HG03097 (cell line): ENCODE results near the gene COQ8B.
"Not testable (repeated sequence)": the region's sequence is repeated elsewhere in the genome, so short reads cannot be mapped to it uniquely, and the experiment has no call there.

Experiments
- ATAC-seq: cut with Tn5 transposase; IDR thresholded peaks from one replicate; pipeline ENCODE4 v1.9.1; 2021; ENCODE audit not compliant: unreplicated experiment, low FRiP score

COQ8B gene

GRCh38 chr19:40742886-40743285 is 26.2 kb upstream of the COQ8B start:
- no peak for ATAC-seq

GRCh38 chr19:40742477-40742876 is 25.8 kb upstream of the COQ8B start:
- no peak for ATAC-seq

DNA sequence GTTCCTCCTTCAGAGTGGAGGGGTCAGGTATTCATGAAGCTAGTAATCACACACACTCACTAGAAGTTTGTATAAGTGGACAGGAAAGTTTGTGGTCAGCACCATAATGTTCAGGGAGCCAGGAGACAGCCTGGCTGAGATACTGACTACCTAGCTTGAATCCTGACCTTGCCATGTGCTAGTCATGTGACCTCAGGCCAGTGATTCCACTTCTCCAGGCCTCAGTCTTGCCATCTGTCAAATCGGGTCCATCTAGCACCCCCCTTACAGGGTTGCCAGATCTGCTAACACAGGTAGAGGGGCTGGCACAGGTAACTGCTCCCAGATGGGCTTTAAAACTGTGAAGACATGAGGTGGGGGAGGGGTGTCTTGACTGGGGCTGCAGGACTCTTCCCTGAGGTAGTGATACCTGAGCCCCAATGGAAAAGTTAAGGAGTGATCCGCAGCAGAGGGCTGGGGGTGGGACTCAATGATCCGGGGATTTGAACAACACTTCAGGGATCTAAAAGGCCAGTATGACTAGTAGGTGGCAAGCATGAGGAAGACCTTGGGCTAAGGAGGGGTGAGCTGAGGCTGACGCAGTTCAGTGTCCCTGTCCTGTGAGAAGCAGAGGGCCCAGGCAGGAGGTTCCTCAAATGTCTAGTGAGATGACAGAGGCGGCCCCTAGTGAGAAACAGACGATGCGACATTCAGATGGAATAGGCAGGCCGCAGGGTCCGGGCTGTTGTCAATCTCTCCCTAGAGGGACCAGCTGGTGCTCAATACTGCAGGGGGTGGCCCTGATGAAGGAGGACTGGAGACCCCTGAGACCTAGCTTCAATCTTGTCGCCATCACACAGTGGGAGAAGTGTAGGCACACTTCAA is 25.1 kb upstream of the COQ8B start:
- no peak for ATAC-seq

GRCh38 chr19:40740747-40741146 is 24.1 kb upstream of the COQ8B start:
- ATAC-seq: no peak

DNA sequence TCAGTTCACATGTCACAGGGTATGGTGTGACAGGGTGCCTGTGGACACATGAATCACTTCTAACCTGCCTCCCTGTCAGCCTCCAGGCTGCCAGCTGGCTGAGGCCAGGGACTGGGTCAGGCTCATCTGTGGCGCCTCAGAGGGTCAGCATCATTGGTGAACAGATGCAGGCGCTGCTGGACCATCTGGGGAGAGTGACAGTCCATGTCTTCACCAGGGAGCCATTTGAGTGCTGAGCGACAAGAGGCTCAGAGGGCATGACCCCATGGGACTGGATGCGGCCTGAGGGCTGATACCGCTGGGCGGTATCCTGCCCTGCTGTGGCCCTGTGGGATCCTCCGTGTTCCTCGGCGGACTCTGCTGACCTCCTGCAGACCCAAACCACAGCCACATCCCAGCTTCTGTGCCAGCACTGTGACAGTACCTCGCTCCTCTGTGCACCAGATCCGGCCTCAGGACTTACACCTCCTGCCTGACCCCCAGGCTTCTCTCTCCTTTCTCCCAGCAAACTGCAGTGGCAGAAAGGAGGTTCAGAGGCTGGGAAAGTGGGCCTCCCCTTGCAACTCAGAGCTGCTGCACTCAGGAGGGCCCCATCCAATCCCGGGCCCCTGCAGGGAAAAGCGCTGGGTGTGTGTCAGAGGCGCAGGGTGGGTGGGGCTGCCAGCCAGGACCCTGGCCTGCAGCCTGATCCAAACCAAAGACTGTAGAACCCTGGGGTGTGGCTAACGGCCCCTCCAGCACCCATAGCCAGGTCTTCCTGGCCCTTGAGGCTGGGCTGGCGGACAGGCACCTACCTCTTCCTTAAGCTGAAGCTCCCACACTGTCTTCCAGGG is 23.4 kb upstream of the COQ8B start:
- ATAC-seq: no peak

- ATAC-seq: no peak
Measured at GRCh38 chr19:40739030-40739839, 22.5 kb upstream of the COQ8B start.

DNA sequence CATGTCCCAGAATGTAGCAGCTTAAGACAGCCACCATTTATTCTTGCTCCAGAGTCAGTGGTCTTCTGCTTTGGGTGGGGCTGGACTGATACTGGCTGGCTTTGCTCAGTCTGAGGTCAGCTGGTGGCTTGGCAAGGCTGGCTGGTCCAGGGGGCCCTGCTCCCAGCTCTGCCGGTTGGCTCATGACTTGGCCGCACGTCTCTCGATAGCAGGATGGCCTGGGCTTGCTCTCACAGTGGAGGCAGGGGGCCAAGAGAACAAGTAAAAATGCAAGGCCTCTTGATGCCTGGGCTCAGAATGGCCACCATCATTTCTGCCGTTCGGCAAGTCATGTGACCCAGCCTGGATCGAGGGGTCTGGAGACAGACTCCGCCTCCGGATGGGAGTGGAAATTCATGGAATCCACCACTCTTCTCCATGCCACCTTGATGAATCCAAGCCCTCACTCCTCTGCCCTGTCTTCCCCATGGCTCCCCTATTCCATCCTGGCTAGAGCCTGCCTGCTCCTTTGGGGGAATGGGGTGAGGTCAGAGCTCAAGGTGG is 20.5 kb upstream of the COQ8B start:
- ATAC-seq: no peak

DNA sequence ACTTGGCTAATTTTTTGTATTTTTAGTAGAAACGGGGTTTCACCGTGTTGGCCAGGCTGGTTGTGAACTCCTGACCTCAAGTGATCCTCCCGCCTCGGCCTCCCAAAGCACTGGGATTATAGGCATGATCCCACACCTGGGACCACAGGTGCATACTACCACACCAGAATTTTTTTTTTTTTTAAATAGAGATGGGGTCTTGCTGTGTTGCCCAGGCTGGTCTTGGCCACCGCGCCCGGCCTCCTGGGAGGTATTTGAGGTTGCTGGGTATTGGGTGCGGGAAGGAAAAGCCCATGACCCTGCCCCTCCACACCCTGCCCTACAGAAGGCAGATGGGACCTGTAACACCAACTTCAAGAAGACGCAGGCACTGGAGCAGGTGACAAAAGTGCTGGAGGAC is 20.0 kb upstream of the COQ8B start:
- ATAC-seq: no peak

GRCh38 chr19:40735013-40735771 is 18.5 kb upstream of the COQ8B start:
- no peak for ATAC-seq

- ATAC-seq: no peak
Measured at GRCh38 chr19:40733149-40733548, 16.5 kb upstream of the COQ8B start.

GRCh38 chr19:40732304-40732703 is 15.6 kb upstream of the COQ8B start:
- not testable (repeated sequence) for ATAC-seq

- ATAC-seq: not testable (repeated sequence)
Measured at GRCh38 chr19:40730065-40730464, 13.4 kb upstream of the COQ8B start.

GRCh38 chr19:40726279-40726678 is 9.6 kb upstream of the COQ8B start:
- no peak for ATAC-seq

- ATAC-seq: no peak
Measured at GRCh38 chr19:40724855-40725254, 8.2 kb upstream of the COQ8B start.

DNA sequence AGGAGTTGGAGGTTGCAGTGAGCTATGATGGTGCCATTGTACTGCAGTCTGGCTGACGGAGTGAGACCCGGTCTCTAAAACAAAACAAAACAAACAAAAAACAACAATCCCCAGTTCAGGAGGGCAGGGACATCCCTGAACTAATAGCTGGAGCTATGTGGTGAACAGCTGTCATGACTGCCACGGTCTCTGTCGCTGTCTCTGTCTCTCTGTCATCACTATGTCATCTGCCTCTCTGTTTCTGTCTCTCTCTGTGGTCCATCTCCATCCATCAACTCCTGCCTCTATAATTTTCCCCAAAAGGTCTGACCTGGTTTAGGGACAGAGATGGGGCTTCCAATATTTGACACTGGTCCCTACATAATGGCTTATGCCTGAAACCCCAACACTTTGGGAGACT is 7.6 kb upstream of the COQ8B start:
- ATAC-seq: no peak

DNA sequence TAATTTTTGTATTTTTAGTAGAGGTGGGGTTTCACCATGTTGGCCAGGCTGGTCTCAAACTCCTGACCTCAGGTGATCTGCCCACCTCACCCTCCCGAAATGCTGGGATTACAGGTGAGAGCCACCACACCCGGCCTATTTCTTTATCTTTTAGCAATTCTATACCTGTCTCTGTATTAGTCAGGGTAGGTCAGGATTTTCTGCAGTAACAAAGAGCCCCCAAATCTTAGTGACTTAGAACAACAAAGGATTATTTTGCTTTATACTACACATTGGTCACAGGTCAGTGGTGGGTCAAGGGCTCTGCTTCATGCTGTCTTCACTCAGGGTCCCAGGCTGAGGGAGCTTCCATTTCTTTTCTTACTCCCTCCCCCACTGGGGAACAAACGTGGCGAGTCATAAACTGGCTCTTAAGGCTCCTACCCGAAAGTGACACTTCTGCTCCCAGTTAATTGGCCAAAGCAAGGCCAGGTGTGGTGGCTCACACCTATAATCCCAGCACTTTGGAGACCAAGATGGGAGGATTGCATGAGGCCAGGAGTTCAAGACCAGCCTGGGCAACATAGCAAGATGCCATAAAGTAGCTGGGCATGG is 7.1 kb upstream of the COQ8B start:
- ATAC-seq: no peak

GRCh38 chr19:40721936-40722661 is 5.4 kb upstream of the COQ8B start:
- no peak for ATAC-seq

DNA sequence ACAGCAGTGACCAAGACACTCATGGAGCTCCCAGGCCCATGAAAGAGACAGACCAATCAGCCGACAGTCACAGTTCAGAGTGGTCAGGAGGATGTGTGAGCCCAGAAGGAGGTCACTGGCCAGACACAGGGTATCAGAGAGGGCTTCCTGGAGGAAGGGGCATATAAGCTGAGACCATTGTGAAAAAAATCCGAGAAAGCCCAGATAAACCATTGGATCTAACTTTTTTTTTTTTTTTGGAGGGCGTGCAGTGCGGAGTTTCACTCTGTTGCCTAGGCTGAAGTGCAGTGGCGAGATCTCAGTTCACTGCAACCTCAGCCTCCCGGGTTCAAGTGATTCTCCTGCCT is 4.4 kb upstream of the COQ8B start:
- no peak for ATAC-seq

- ATAC-seq: no peak
Measured at GRCh38 chr19:40719414-40719894, 2.8 kb upstream of the COQ8B start.
